ENCODE measurements around the gene CEP290. TPM values are rescaled to one million over a fixed set of nuclear protein-coding genes. Genes with fewer than 3 reads are reported as not detected.
"Not testable (repeated sequence)": the region's sequence is repeated elsewhere in the genome, so short reads cannot be mapped to it uniquely, and the experiment has no call there.

Gene CEP290
- polyA plus RNA-seq, 2 donors: 0.96 to 1.9 TPM

GRCh38 chr12:88035271-88035906 lies 106.5 kb downstream of the CEP290 start:
- Histone ChIP-seq H3K36me3 (ENCODE audit: control insufficient read depth in 2 of 2, insufficient read depth in 2 of 2, low read length in 1 of 2) (no peaks in the 10 kb centered on the region), H3K9me3 (ENCODE audit: control insufficient read depth in 2 of 2, insufficient read depth in 1 of 2, low read depth in 1 of 2, low read length in 1 of 2) (no peaks in the 10 kb centered on the region), H3K4me3 (ENCODE audit: low read depth in 1 of 2, low read length in 2 of 2) (peak overlapping the region; percentile 95 to 100), H3K27me3 (ENCODE audit: control insufficient read depth in 1 of 2, insufficient read depth in 2 of 2, low read length in 2 of 2) (no peaks in the 10 kb centered on the region), H3K4me1 (ENCODE audit: control insufficient read depth in 2 of 2, insufficient read depth in 2 of 2, low read length in 1 of 2) (no peaks in the 10 kb centered on the region), H3K27ac (ENCODE audit: low read depth in 2 of 2, low read length in 1 of 2) (peak overlapping the region; percentile 94 to 96)
- WGBS, 2 donors: 0 to 1% methylated on average over 54 of the region's 54 CpGs

- H3K4me1 ChIP-seq (ENCODE audit: control insufficient read depth in 2 of 2, insufficient read depth in 2 of 2, low read length in 1 of 2); H3K36me3 ChIP-seq (ENCODE audit: control insufficient read depth in 2 of 2, insufficient read depth in 2 of 2, low read length in 1 of 2); H3K9me3 ChIP-seq (ENCODE audit: control insufficient read depth in 2 of 2, insufficient read depth in 1 of 2, low read depth in 1 of 2, low read length in 1 of 2); H3K27me3 ChIP-seq (ENCODE audit: control insufficient read depth in 1 of 2, insufficient read depth in 2 of 2, low read length in 2 of 2); H3K27ac ChIP-seq (ENCODE audit: low read depth in 2 of 2, low read length in 1 of 2); H3K4me3 ChIP-seq (ENCODE audit: low read depth in 1 of 2, low read length in 2 of 2): not testable (repeated sequence)
- 86 to 87% methylated on average over 3 of the region's 3 CpGs for WGBS, 2 donors
These were observed 110.7 kb downstream of the CEP290 start for GRCh38 chr12:88031161-88031560.

- no peaks in the 10 kb centered on the region for H3K36me3 ChIP-seq (ENCODE audit: control insufficient read depth in 2 of 2, insufficient read depth in 2 of 2, low read length in 1 of 2)
- H3K27me3 ChIP-seq (ENCODE audit: control insufficient read depth in 1 of 2, insufficient read depth in 2 of 2, low read length in 2 of 2): no peaks in the 10 kb centered on the region
- no peaks in the 10 kb centered on the region for H3K4me1 ChIP-seq (ENCODE audit: control insufficient read depth in 2 of 2, insufficient read depth in 2 of 2, low read length in 1 of 2)
- no peak within 1 kb of the TSS for H3K27ac ChIP-seq (ENCODE audit: low read depth in 2 of 2, low read length in 1 of 2)
- no peaks in the 10 kb centered on the region for H3K9me3 ChIP-seq (ENCODE audit: control insufficient read depth in 2 of 2, insufficient read depth in 1 of 2, low read depth in 1 of 2, low read length in 1 of 2)
- no peak within 1 kb of the TSS for H3K4me3 ChIP-seq (ENCODE audit: low read depth in 1 of 2, low read length in 2 of 2)
- WGBS, 2 donors: 49 to 52% methylated on average over 3 of the region's 3 CpGs
These were observed 112.7 kb downstream of the CEP290 start, which contains the start of gene C12orf50 for GRCh38 chr12:88029093-88029665. Gene C12orf50 (minus strand): TSS chr12:88029401. CDS start chr12:88026962, 2,439 bp downstream.

- Histone ChIP-seq H3K4me1 (ENCODE audit: control insufficient read depth in 2 of 2, insufficient read depth in 2 of 2, low read length in 1 of 2) (no peaks in the 10 kb centered on the region), H3K27ac (ENCODE audit: low read depth in 2 of 2, low read length in 1 of 2) (no peak overlapping the region), H3K27me3 (ENCODE audit: control insufficient read depth in 1 of 2, insufficient read depth in 2 of 2, low read length in 2 of 2) (no peaks in the 10 kb centered on the region), H3K4me3 (ENCODE audit: low read depth in 1 of 2, low read length in 2 of 2) (no peak overlapping the region), H3K36me3 (ENCODE audit: control insufficient read depth in 2 of 2, insufficient read depth in 2 of 2, low read length in 1 of 2) (no peaks in the 10 kb centered on the region), H3K9me3 (ENCODE audit: control insufficient read depth in 2 of 2, insufficient read depth in 1 of 2, low read depth in 1 of 2, low read length in 1 of 2) (no peaks in the 10 kb centered on the region)
- 80 to 87% methylated on average over 1 of the region's 1 CpG for WGBS, 2 donors
These were observed 115.7 kb downstream of the CEP290 start for GRCh38 chr12:88026196-88026595.

GRCh38 chr12:88017964-88018363 lies 123.9 kb downstream of the CEP290 start:
- WGBS, 2 donors: 72 to 75% methylated on average over 3 of the region's 3 CpGs
- H3K36me3 ChIP-seq (ENCODE audit: control insufficient read depth in 2 of 2, insufficient read depth in 2 of 2, low read length in 1 of 2): no peaks in the 10 kb centered on the region

GRCh38 chr12:88015825-88016224 lies 126.1 kb downstream of the CEP290 start:
- no peak overlapping the region for H3K4me3 ChIP-seq (ENCODE audit: low read depth in 1 of 2, low read length in 2 of 2)
- no peaks in the 10 kb centered on the region for H3K36me3 ChIP-seq (ENCODE audit: control insufficient read depth in 2 of 2, insufficient read depth in 2 of 2, low read length in 1 of 2)
- H3K27ac ChIP-seq (ENCODE audit: low read depth in 2 of 2, low read length in 1 of 2): no peak overlapping the region
- H3K9me3 ChIP-seq (ENCODE audit: control insufficient read depth in 2 of 2, insufficient read depth in 1 of 2, low read depth in 1 of 2, low read length in 1 of 2): peaks cover 0 to 3% of the 10 kb centered on the region in 2 donors
- H3K27me3 ChIP-seq (ENCODE audit: control insufficient read depth in 1 of 2, insufficient read depth in 2 of 2, low read length in 2 of 2): no peaks in the 10 kb centered on the region
- no peaks in the 10 kb centered on the region for H3K4me1 ChIP-seq (ENCODE audit: control insufficient read depth in 2 of 2, insufficient read depth in 2 of 2, low read length in 1 of 2)
- WGBS, 2 donors: 48 to 61% methylated on average over 1 of the region's 1 CpG

More at GRCh38 chr12:88017964-88018363, 123.9 kb downstream of the CEP290 start:
- peaks cover 0 to 3% of the 10 kb centered on the region in 2 donors for H3K9me3 ChIP-seq (ENCODE audit: control insufficient read depth in 2 of 2, insufficient read depth in 1 of 2, low read depth in 1 of 2, low read length in 1 of 2)
- no peaks in the 10 kb centered on the region for H3K27me3 ChIP-seq (ENCODE audit: control insufficient read depth in 1 of 2, insufficient read depth in 2 of 2, low read length in 2 of 2)
- H3K27ac ChIP-seq (ENCODE audit: low read depth in 2 of 2, low read length in 1 of 2): no peak overlapping the region
- no peak overlapping the region for H3K4me3 ChIP-seq (ENCODE audit: low read depth in 1 of 2, low read length in 2 of 2)
- no peaks in the 10 kb centered on the region for H3K4me1 ChIP-seq (ENCODE audit: control insufficient read depth in 2 of 2, insufficient read depth in 2 of 2, low read length in 1 of 2)

- Histone ChIP-seq H3K4me1 (ENCODE audit: control insufficient read depth in 2 of 2, insufficient read depth in 2 of 2, low read length in 1 of 2) (no peaks in the 10 kb centered on the region), H3K4me3 (ENCODE audit: low read depth in 1 of 2, low read length in 2 of 2) (no peak overlapping the region), H3K27me3 (ENCODE audit: control insufficient read depth in 1 of 2, insufficient read depth in 2 of 2, low read length in 2 of 2) (no peaks in the 10 kb centered on the region), H3K9me3 (ENCODE audit: control insufficient read depth in 2 of 2, insufficient read depth in 1 of 2, low read depth in 1 of 2, low read length in 1 of 2) (no peaks in the 10 kb centered on the region), H3K36me3 (ENCODE audit: control insufficient read depth in 2 of 2, insufficient read depth in 2 of 2, low read length in 1 of 2) (no peaks in the 10 kb centered on the region), H3K27ac (ENCODE audit: low read depth in 2 of 2, low read length in 1 of 2) (no peak overlapping the region)
- 69 to 72% methylated on average over 5 of the region's 5 CpGs for WGBS, 2 donors
These were observed 130.1 kb downstream of the CEP290 start for GRCh38 chr12:88011755-88012154.

GRCh38 chr12:88006351-88006750 lies 135.5 kb downstream of the CEP290 start:
- Histone ChIP-seq H3K9me3 (ENCODE audit: control insufficient read depth in 2 of 2, insufficient read depth in 1 of 2, low read depth in 1 of 2, low read length in 1 of 2) (no peaks in the 10 kb centered on the region), H3K4me1 (ENCODE audit: control insufficient read depth in 2 of 2, insufficient read depth in 2 of 2, low read length in 1 of 2) (no peaks in the 10 kb centered on the region), H3K36me3 (ENCODE audit: control insufficient read depth in 2 of 2, insufficient read depth in 2 of 2, low read length in 1 of 2) (no peaks in the 10 kb centered on the region), H3K4me3 (ENCODE audit: low read depth in 1 of 2, low read length in 2 of 2) (no peak overlapping the region), H3K27ac (ENCODE audit: low read depth in 2 of 2, low read length in 1 of 2) (no peak overlapping the region), H3K27me3 (ENCODE audit: control insufficient read depth in 1 of 2, insufficient read depth in 2 of 2, low read length in 2 of 2) (peaks cover 0 to 2% of the 10 kb centered on the region in 2 donors)
- WGBS, 2 donors: 83 to 84% methylated on average over 4 of the region's 4 CpGs

- Histone ChIP-seq H3K27ac (ENCODE audit: low read depth in 2 of 2, low read length in 1 of 2) (no peak overlapping the region), H3K4me3 (ENCODE audit: low read depth in 1 of 2, low read length in 2 of 2) (no peak overlapping the region), H3K9me3 (ENCODE audit: control insufficient read depth in 2 of 2, insufficient read depth in 1 of 2, low read depth in 1 of 2, low read length in 1 of 2) (no peaks in the 10 kb centered on the region), H3K4me1 (ENCODE audit: control insufficient read depth in 2 of 2, insufficient read depth in 2 of 2, low read length in 1 of 2) (no peaks in the 10 kb centered on the region), H3K27me3 (ENCODE audit: control insufficient read depth in 1 of 2, insufficient read depth in 2 of 2, low read length in 2 of 2) (no peaks in the 10 kb centered on the region), H3K36me3 (ENCODE audit: control insufficient read depth in 2 of 2, insufficient read depth in 2 of 2, low read length in 1 of 2) (no peaks in the 10 kb centered on the region)
- 81 to 83% methylated on average over 2 of the region's 2 CpGs for WGBS, 2 donors
These were observed 140.6 kb downstream of the CEP290 start for GRCh38 chr12:88001327-88001726.

All from esophagus (tissue), 2 donors.